ENCODE data around the gene STXBP1. TPM values are rescaled to one million over a fixed set of nuclear protein-coding genes. Genes with fewer than 3 reads are reported as not detected.

The STXBP1 gene
- total and polyA plus RNA-seq, 2 of the 8 experiments (the other 6 are each of a cell fraction or from before 2014, with no cell fraction given), result 11.5 to 60.9 TPM

- TF ChIP-seq CHD7 (IDR thresholded peaks at IDR 0.05; ENCODE audit: insufficient replicate concordance, low read length) (no peak), TCF12 (IDR thresholded peaks at IDR 0.05; ENCODE audit: low read depth, low read length) (no peak), TAF1 (IDR thresholded peaks at IDR 0.05; ENCODE audit: low read depth, low read length) (no peak), SIX5 (IDR thresholded peaks at IDR 0.05; ENCODE audit: low read depth, low read length) (no peak), SIN3A (conservative IDR thresholded peaks at IDR 0.05 in 1 of 2, IDR thresholded peaks at IDR 0.05 in 1 of 2; ENCODE audit: low read depth in 1 of 2, low read length in 2 of 2) (no peak), KDM5A (IDR thresholded peaks at IDR 0.05; ENCODE audit: low read length) (no peak), NRF1 (IDR thresholded peaks at IDR 0.05; ENCODE audit: low read depth, low read length) (no peak), CREB1 (IDR thresholded peaks at IDR 0.05) (no peak), ATF3 (IDR thresholded peaks at IDR 0.05; ENCODE audit: insufficient read depth, low read depth, low read length) (no peak)
Measured at GRCh38 chr9:127680846-127681245, 68.8 kb downstream of the STXBP1 start (continued).
